Bone marrow (tissue), 2 donors: ENCODE measurements around the gene LENEP.

ENCODE experiments used
- DNase-seq, 2 donors: peaks; one replicate each; lab custom pipeline; 2025; lab: John Stamatoyannopoulos, UW

LENEP gene

DNA sequence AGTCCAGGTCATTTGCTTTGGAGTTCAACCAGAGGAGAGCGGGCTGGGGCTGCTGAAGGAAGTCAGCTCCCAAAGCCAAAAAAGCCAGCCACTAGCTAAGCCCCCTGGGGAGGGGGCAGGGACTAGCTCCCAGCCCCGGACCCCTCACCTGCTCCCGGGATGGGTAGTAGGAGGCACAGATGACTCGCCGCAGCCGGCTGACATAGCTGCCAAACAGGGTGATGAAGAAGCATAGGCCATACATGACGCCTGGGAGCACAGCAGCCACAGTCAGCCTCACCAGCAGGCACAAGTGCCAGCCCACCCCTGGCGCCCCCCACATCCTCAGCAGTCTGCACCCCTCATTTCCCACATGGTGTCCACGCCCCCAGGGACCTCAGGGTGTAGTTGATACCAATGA lies 32.8 kb downstream of the LENEP start:
- no peak for DNase-seq

DNA sequence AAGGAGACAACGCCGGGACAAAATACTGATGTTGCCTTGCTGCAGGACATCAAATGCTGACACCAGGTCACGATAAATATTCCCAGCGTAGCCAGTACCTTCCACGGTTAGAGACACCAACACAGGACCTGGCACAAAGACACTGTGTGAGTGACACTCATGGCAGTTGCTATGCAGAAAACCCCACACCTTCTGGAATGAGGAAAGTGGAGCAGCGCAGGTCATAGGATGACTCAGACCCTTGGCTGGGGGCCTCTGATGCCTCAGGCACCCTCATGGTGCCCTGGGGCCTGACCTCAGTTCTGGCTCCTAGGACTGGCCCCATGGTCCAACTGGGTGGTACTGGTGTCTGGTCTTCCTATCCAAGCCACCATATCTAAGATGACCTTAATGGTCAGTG lies 33.2 kb downstream of the LENEP start:
- DNase-seq: no peak

DNA sequence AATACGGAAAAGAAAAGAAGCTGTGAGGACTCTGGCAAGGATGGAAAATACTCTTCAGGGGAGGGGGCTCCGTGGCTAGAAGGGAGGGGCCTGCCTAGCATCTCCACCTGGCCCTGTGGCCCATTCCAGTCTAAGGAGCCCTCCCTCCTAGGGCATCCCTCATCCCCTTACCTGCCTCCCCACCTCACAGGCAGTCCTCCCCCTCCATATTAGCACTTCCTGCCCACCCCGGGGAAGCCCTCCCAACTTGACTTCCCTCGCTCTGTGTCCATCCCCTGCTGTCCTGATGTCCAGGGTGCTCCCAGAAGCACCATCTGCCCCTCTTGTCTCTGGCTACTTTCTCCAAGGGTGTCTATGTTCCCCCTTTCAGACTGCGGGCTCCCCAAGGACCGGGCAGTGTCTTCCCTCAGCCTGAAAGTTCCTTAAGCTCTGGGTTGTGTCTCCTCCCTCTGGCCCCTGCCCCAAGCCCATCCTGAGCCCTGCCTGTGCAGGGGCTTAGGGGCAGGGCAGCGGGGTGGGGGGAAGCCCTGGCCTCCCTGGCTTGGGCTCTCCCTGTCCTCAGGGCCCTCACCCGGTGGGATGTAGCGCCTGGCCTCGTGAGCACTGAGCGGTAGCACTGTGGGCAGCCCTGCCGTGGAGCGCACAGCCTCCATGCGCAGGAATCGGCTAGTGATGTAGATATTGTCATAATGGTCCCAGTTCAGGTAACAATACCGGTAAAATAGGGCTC lies 36.3 kb downstream of the LENEP start:
- DNase-seq: no peak

DNA sequence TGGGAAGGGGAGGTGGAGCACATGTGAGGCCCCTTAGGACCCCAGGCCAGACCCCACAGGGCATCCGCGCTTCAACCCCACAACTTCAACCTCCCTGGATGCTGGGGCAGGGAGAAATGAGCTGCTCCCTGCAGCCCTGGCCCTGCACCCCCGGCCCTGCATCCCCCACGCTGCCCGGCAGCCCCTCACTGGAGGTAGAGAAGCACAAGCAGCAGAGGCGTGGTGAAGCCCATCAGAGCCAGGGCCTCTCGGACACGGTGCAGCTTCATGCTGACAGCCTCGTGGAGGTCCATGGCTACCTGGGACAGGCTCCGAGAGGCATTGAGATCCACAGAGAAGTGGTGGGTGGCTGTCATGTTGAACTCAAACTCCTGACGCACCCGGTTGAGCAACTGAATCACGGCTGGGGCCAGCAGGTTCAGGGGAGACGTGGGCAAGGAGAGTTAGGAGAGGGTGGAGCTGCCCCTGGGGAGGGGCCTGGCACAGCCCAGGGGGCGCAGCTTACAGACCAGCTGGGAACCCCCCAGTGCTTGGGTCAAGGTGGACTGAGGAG lies 36.9 kb downstream of the LENEP start:
- DNase-seq: no peak

DNA sequence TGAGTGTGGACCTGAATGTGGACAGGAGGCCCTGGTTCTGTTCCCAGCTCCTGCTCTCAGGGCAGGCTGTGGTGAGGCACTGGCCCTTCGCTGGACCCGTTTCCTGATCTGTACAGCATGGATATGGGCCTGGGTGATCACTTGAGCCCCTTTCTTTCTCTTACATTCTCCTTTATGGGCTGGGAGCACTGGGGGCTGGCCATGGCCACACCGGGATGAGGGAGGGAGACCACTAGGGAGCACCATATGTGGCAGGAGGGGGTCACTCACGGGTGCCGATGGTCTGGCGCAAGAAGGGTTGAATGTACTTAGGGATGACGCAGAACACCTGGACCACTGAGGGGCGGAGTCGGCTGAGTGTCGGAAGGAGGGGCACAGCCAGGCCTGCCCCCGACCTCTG lies 37.5 kb downstream of the LENEP start:
- DNase-seq: no peak

DNA sequence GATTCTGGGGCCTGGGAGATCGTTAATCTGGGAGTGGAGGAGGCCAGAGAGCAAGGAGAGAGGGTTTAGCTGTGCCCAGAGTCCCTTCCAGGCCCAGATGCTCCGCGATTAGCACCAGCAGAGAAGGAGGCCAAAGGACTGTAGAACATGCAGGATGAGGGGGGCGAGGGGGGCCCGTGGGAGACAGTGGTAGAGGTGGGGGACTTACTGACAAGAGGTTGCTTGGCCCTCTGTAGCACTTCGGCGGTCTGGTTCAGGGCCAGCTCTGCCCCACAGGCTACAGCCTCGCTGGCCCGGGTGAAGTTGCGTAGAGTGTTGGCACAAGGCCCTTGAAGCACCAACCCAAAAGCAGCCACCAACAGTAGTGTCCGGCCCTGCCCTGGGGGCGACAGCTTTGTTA lies 39.5 kb downstream of the LENEP start:
- DNase-seq: no peak

DNA sequence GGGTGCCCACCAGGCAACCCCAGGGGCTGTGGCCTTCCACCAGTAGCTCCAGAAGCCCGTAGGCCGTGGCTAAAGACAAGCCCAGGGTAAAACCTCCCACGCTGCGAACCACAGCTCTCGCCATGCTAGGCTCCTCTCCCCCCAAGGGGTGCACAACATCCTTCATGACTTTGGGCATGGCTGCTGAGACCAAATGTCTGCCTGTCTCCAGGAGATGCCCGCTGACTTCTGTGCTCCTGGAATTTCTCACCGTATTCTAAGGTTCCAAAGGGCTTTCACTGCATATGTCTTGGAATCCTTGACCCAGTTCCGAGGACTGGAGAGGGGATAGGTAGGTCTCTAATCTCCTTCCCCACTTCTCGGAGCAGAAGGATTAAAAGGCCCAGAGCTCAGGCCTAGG lies 40.1 kb downstream of the LENEP start, which contains the start of the genes DCST1 and DCST2:
Gene DCST1 (plus strand): TSS at position 301 of the 400 bp plus-strand sequence. CDS start 213 bp downstream, outside the sequence.
Gene DCST2 (minus strand): TSS at position 258 of the 400 bp plus-strand sequence. CDS start 80 bp downstream, at position 178.
- no peak for DNase-seq

DNA sequence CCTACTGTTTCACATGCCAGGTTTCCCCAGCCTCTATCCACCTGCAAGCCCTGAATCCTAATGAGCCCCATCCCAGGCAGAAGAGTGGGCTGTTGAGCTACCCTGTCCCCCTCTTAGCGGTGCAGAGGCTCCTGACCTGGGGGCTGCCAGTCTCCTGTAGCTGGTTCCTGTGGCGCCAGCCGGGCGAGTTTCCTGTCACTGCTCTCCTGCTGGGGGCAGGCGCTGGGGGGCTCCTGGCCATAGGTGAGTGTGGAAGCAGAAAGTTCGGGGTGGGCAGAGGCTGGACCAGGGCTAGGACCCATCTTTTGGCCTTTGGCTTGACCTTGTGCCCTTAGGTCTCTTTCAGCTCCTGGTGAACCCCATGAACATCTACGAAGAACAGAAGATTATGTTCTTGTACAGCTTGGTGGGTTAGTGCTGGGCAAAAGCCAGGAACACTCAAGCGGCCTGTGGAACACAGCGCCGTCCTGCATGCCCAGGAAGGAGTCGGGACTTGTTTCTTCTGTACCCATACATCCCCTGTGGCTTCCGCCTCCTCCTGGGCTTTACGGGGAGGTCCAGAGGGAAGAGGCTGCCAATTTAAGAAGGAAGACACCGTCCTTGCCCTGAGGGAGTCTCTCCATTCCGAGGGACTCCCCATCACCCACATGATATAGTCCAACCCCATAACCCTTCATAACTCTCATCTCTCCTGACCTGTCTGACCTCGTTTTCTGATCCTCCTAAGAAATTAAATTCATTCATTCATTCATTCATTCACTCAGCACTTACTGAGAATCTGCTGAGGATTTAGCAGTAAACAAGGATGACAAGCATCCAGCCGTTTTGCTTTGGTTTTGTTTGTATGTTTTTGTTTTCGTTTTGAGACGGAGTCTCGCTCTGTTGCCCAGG lies 41.2 kb downstream of the LENEP start:
- no peak for DNase-seq

DNA sequence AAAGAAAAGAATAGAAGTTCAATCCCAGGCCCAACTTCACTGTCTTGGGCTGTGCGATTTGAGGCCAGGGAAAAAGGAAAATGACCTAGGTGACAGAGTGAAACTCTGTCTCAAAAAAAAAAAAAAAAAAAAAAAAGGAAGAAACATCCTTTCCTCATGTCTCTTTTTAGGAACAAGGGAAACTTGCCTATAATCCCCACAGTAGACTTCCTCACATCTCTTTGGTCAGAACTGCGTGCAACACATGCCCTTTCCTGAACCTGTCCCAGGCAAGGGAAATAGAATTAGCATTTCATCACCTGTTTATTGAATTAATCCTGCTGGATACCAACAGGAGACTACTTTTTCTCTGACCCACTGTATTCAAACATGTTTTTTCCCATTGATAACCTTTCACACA lies 42.5 kb downstream of the LENEP start:
- DNase-seq: no peak

DNA sequence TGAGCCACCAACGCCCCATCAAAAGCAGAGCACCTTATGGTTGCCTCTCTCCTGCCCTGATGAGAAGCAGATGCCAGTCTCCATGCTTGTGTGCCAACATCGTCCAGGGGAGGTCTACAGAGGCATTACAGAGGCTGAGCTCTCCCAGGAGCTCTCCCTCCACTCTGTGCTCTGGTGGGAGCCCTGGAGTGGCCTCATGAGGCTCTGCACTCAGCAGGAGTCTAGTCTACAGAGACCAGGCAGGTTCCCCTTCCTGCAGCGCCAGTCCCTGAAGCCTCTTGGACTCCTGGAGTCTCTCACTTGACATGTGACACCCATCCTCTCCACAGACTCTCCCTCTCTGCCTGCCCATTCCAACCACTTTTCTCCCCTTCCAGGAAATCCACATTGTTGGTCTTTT lies 43.7 kb downstream of the LENEP start:
- DNase-seq: no peak

DNA sequence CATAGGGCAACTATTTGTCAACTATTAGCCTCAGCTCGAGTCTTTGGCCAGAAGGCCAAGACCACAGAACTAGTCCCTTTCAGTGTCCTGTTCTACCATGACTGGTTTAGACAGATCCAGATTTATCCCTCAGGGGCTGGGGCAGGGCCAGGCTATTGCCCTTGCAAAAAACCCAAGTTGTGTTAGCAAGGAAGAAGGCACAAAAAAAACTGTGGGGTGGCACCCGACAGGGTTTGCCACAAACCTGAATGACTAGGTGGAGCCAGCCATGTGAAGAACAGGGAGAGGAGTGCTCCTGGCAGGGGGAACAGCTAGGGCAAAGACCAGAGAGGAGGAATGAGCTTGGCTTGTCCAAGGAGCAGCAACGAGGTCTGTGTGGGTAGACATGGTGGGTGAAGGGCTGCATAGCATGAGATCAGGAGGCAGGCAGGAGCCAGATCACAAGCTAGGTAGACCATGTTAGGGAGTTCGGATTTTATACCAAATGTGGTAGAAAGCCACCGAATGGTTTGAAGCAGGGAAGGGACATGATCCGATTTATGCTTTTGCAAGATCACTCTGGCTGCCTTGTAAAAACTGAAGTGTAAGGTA lies 44.6 kb downstream of the LENEP start:
- DNase-seq: no peak

DNA sequence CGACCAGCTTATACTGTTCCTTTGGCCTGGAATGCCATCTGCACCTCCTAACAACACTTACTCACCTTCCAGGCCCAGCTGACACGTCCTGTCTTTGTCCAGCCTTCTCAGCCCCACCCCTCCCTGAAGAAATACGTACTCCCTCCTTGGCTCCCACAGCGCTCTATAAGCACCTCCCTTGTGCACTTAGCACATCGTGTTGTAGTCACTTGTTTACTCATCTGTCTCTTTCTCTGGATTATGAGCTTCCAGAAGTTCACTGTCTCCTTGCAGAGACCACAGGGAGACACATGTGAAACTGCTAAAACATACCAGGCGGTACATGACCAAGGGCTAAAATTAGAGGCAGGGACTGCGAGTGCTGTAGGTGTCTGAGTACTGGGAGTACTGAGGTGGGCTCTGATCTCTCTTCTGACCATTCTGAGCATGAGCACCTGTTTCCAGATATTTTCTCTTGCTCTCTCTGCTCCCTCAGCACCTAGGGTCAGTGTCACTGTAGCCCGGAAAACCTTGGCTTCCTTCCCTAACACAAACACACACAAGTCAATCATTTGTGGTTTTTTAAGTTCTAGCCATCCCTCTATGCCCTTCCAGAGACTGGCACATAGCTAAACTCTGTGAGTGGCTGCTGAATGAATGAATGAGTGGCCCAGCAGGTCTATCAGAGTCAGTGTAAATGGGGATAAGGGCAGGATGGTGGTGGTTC lies 45.4 kb downstream of the LENEP start:
- no peak for DNase-seq

DNA sequence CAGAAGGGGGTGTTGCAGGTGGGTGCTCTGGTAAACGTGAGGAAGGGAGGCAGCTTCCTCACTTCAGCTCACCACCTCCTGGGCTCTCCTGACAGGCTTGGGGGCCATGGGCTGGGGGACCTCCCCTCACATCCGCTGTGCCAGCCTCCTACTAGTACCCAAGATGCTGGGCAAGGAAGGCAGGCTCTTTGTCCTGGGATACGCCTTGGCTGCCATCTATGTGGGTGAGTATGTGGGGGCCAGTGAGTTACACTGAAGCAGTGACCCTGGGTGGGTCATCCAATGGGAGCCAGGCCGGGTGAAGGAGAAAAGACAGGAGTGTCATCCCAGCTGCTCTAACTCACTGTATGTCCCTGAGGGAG lies 45.9 kb downstream of the LENEP start:
- DNase-seq: no peak

DNA sequence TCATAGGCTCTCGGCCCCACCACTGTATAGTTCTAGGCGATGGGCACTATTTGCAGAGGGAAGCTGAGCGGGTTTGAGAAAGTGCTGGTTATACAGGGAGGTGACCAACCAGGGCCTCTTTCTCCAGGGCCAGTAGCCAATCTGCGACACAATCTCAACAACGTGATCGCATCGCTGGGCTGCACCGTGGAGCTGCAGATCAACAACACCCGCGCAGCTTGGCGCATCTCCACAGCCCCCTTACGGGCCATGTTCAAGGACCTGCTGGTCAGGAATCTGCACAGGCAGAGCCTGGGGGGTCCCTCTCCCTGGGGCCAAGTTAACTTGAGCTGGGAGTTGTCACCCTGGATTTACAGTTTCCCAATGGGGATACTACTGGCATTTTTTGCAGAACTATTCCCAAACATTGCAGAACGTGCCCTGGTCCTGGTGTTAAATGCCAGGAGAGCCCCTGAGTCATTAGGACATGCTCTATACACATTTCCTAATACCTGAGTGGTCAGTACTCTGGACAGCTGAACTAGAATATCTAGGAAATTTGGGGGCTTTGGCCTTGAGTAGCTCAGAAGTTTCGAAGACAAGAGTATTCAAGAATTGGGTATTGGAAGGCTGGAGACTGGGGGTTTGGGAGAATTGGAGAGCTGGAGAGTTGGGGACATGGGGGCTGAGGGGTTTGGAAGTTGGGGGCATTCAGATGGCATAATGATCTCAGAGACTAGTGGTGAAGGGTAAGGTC lies 47.1 kb downstream of the LENEP start:
- DNase-seq: no peak

DNA sequence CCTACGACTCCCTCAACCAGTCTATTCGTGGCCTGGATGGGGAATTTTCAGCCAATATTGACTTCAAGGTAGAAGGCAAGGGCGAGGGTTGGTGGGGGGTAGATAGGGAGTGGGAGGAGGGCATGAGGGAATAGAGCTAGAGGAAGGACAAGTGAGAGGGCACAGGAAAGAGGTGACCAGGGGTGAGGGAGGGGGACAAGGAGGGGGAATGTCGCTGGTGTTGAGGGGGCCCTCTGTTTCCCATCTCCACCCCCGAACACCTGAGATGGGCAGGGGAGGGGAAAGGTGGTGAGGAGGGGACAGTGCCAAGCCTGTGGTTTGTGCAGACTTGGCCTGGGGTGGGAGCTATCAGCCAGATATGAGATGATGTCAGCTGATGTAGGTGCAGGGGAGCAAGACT lies 49.4 kb downstream of the LENEP start:
- DNase-seq: no peak

DNA sequence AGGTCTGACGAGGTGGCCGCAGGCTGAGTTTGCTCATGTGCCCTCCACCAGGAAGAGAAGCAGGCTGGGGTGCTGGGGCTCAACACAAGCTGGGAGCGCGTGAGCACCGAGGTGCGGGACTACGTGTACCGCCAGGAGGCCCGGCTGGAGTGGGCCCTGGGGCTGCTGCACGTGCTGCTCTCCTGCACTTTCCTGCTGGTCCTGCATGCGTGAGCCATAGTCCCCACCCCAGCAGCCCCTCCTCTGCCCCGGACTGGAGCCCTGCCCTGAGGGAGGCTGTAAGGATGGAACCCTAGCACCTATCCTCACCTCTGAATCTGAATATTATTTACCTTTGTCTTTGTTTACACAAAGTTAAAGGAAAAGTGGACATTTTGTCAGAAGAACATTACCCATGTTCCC lies 49.9 kb downstream of the LENEP start:
- DNase-seq: no peak

DNA sequence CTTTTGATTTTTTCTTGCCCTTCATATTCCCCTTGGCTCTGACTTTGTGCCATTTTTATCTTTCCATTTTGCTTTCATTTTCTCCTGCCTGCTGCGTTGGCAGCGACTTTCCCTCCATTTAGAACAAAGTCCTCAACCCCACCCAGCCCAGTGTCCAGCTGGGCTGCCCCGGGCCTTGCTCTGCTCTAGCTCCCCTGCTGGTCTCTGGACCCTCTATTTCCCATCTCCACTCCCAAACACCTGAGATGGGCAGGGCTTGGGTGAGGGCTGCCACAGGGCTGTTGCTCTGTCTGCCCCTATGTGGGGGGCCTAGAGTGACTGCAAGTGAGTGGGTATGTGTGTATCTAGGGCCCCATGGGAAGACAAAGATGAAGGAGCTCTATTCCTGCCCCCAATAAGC lies 50.4 kb downstream of the LENEP start:
- no peak for DNase-seq
